HG03439 (cell line): ENCODE data around the gene FKBP10.
"Not testable (repeated sequence)": the region's sequence is repeated elsewhere in the genome, so short reads cannot be mapped to it uniquely, and the experiment has no call there.

ENCODE experiments used
- ATAC-seq: cut with Tn5 transposase; IDR thresholded peaks from one replicate; pipeline ENCODE4 v1.9.1; 2021; ENCODE audit warnings: mild to moderate bottlenecking, moderate library complexity; ENCODE audit not compliant: unreplicated experiment

The FKBP10 gene

GRCh38 chr17:41806685-41807445, 5.9 kb upstream of the FKBP10 start:
- ATAC-seq, result no peak

DNA sequence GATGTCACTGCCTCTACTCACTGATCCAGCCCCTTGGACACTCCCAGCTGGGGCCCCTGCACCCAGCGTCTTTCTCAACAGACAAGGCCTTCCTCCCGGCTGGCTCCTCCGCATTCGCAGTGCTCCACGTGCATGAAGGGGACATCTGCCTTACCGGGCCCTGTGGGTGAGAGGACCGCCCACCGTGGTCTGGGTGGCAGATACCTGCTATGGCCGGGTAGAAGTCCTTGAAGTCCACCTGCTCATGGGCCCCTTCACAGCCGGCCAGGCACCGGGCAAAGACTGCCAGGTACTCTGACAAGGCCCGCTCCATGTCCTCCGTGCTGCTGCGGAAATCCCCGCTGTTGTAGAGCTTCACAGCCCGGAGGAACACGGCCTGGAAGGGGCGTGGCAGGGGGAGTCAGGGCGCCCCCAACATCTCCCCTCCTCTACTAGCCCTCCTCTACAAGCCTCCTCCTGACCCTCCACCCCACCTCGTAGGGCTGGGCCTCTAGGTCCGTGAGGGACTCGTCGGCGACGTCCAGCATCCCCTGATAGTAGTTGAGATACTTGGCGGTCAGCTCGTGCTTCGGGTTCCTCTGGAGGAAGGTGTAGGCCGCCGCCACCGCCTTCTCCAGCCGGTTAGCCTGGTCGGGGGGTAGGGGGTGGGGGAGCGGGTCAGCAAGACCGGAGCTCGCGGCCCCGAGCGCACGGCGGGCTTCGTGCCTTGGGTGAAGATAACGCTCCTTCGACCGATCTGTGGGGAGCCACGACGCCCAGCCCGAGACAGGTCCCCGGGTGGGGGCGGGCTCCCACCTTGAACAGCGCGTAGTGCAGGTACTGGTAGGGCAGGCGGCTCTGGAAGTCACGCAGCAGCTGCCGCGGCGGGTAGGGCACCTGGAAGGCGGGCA, 1.9 kb upstream of the FKBP10 start:
- ATAC-seq, result no peak

DNA sequence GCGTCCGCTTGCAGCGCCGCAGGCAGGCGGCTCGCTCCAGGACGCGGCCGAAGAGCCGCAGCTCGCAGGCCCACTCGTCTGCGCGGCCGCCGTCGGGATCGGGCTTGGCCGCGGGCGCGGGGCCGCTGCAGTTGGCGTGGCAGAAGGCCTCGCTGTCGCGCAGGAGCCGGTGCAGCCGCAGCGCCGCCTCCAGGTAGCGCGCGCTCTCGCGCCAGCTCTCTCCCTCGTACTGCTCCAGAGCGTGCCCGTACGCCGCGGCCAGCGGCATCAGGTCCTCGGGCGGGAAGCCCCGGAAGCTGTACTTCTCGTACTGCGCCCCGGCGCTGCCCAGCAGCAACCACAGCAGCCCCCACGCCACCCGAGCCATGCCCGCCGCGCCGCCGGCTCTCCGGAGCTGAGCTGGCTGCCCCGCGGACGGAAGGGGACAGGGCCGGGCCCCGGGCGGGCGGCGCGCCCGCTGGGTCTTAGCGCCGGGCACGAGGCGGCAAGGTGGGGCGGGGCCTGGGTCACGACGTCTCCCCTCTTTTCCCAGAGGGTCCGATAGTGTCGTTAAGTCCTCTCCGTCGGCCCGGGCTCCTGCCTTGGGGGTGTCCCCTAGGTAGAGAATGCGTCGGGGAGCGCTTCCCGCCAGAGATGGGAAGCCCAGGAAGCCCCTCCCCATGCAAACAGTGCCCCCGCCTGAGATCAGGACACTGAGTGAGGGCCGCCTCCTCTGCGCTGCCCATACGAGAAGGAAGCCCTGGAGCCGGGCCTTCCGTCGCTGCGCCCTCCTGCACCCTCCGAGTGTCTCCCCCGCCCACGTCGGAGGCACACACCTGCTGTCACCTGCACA, 1.0 kb upstream of the FKBP10 start, which contains the start of gene P3H4:
Gene P3H4 (minus strand): TSS at position 401 of the 832 bp plus-strand sequence. CDS start 34 bp downstream, at position 367.
- no peak for ATAC-seq

GRCh38 chr17:41813152-41813680, 412 bp downstream of the FKBP10 start:
- no peak for ATAC-seq

DNA sequence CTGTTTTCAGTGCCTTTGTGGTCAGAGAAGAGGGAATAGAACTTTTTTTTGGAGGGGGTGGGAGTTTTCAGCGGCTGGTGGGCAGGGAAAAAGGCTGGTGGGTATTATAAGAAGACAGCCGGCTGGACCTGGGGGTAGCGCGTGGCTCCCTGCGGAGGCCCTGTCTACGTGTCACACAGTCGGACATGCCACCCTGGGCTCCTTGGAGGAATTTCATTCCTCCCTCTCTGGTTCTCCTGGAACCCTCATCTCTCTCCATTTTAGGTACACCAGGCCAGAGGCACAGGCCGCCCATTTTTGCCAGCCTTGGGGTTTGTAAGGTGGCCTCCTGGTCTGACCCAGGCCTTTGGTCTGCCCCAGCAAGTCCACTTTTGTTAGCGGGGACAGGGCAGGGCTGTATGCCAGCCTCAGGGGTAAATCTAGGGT, 908 bp downstream of the FKBP10 start:
- no peak for ATAC-seq

- ATAC-seq, result no peak
These were observed 1.4 kb downstream of the FKBP10 start for GRCh38 chr17:41814195-41814594.

GRCh38 chr17:41816637-41817320, 4.0 kb downstream of the FKBP10 start:
- ATAC-seq, result no peak

DNA sequence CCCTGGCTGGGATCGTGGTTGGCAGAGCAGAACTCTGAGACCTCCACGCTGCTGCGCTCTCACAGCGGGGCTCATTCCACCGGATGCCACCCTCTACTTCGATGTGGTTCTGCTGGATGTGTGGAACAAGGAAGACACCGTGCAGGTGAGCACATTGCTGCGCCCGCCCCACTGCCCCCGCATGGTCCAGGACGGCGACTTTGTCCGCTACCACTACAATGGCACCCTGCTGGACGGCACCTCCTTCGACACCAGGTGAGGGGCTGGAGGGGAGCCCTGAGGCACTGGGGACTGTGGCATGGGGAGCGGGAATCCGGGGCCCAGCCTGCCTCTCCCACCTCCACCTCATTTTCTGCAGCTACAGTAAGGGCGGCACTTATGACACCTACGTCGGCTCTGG, 5.2 kb downstream of the FKBP10 start:
- ATAC-seq, result no peak

DNA sequence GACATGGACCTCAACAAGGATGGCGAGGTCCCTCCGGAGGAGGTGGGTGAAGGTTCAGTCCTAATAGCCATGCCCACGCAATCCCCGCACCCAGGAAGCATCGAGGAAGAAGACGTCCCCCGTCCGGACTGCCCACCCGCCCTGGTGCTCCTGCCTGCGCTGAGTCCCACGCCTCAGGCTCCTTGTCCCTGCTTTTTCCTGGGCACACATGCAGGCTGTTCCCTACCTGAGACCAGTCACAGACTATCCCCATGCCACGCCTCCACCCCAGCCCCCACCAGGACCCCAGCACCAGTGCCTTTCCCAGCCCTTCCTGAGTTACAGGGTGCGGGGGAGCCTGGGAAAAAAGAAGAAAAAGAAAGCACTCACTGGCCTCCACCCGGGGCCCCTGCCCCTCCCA, 9.0 kb downstream of the FKBP10 start:
- ATAC-seq, result no peak

GRCh38 chr17:41822216-41823140, 9.7 kb downstream of the FKBP10 start:
- ATAC-seq, result no peak

DNA sequence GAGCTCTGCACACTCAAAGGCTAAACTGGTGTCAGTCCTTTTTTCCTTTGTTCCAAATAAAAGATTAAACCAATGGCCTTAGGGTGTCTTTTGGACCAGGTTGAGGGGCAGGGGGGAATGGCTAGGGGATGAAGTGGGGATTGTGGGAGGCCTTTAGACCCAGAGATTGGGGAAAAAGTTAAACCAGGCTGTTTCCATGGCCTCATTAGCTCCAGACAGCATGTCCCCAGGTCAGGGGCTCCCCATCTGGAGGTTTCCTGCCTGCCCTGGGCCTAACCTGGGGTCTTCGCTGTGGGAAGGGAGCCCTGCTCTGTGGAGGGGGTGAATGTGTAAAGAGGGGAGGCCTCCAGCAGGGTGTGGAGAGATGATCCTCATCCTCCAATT, 10.3 kb downstream of the FKBP10 start:
- ATAC-seq, result no peak

GRCh38 chr17:41823580-41823979, 10.8 kb downstream of the FKBP10 start:
- no peak for ATAC-seq

GRCh38 chr17:41824086-41824485, 11.3 kb downstream of the FKBP10 start:
- ATAC-seq, result no peak

GRCh38 chr17:41825175-41825845, 12.5 kb downstream of the FKBP10 start:
- no peak for ATAC-seq

GRCh38 chr17:41829961-41830360, 17.2 kb downstream of the FKBP10 start:
- not testable (repeated sequence) for ATAC-seq

DNA sequence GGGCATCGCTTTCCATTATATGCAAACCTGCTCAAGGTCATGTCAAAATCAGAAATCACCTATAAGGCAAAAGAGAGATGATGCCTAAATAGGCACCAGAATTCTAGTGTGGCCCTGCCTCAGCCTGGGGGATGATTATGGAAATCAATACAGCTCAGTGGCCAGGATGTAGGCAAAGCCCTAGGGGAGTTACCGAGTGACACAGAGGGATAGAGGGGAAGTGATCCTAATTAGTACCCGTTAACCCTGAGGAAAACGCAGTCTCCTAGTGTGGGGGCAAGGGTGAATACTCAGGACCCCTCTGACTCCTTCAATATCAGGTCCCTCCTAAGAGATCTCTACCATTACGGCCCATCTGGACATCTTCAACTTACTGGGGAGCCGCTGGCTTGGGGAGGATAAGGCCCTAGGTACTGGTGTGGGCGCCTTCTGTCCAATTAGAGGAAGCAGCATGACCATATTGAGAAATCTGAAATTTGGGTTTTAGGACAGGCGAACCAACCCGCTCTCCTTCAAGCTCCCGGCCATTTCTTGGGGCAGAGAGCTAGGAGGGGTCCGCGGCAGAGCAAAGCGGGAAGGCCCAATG, 22.5 kb downstream of the FKBP10 start:
- ATAC-seq, result no peak

GRCh38 chr17:41835800-41836549, 23.2 kb downstream of the FKBP10 start, which contains the start of gene NT5C3B:
Gene NT5C3B (minus strand): TSS chr17:41836232. CDS start chr17:41836193, 39 bp downstream.
- ATAC-seq, result no peak
